Dedifferentiated amniotic fluid mesenchymal stem cell (primary cell): Measurements from ENCODE around the gene C14orf119.

ENCODE experiments used
- DNase-seq: peaks from one replicate; pipeline ENCODE4 v3.0.0-alpha.2; 2016; ENCODE audit errors: extremely low spot score

The C14orf119 gene

GRCh38 chr14:23095196-23096108, at the start of gene C14orf119:
Gene C14orf119, plus strand, starts transcription at chr14:23095505. Its CDS starts 2,154 bp downstream, at chr14:23097659.
- peak; percentile 100 for DNase-seq

DNA sequence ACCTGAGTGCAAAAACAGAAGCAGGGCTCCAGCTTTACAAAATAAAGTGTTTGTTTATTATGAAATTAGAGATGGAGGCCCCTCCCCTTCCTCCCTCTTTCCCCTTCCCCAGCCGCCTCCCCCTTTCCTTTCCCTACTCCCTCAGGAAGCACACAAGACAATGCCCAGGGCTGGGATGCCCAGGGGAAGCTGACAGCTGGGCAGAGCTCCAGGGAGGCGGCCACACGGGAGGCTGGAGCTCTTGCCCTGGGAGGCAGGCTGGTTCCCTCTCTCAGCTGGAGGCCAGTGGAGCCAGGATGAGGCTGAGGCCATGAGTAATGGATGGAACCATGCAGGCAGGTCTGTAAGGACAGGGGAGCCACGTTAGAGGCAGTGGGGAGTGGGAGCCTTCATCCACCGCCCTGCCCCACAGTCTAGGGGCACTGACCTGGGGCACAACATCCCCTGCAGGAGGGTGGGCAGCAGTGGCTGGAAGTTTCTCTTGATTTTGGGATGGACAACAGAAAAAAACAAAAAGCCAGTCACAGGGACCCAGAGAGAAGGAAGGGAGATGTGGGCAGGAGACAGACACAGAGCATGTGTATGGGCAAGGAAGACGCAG, 48.2 kb upstream of the C14orf119 start:
- DNase-seq = no peak

DNA sequence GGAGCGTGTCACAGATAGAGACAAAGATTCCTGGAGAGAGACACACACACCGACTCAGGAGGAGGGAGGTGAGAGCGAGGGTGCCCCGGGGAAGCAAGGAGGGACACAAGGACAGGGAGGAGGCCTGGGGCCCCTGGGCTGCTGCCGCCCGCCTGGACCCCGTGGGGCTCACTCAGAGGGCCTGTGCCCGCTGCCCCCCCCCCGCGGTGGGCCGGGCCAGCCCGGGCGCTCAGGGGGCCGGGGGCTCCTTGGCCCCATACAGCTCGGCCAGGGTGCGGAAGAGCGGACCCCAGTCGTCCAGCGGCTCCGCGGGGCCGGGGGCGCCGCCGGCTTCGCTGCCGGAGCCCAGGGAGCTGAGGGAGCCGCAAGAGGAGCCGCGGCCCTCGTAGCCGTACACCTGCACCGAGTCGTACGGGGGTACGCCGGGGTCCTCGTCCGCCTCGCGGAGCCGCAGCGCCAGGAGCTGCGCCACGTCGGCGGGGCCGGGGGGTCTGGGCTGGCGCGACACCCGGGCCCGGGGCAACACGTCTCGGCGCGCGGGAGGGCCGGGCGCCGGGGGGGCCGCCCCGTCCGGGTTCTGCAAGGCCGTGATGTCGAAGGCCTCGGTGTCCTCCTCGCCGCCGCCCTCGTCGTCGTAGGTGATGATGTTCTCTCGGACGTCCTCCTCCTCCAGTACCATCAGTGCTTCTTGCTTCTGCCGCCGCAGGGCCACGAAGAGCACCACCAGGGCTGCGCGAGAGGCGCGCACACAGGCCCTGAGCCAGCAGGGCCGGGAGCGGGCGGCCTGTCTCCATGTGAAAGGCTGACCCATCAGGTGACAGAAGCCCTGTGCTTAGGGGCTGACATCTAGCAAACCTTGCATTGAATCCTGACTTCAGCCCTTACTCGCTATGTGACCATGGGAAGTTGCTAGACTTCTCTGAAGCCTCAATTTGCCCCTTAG, 47.3 kb upstream of the C14orf119 start:
- no peak for DNase-seq

- DNase-seq = no peak
Measured at GRCh38 chr14:23049011-23049410, 46.3 kb upstream of the C14orf119 start.

DNA sequence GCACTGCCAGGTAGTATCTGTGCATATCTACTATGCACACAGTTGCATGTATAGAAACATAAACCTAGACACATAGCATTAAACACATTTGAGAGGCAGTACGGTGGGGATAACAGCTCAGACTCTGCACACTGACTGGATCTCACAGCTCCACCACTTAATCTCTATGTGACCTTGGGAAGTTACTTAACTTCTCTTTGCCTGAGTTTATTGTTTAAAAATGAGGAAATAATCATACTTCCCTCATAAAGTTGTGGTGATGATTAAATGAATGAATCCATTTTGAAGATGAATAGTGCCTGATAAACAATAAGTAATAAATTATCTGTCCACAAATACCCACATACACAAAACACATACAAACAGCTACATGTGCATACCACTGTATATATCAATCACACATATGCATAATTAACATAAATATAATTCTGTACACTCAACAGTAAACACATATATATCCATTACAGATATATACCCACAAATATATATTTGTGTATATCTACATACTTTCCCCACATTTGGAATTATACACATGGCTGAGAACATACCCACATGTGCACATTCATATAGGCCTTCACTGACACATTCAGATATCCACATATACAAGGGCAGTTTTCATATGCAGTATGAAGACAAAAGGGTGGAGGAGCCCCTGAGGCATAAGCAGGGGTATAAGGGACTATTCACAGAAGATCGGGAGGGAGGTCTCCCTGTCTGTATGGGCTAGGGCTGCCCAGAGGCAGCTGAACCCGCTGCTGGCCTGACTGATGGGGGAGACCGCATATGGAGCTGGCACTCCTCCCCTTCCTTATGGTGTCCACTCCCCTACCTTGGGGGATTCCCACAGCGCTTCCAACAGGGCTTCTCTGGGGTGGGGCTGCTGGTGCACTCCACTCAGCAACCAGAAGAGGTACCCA, 43.9 kb upstream of the C14orf119 start:
- no peak for DNase-seq

GRCh38 chr14:23052182-23052623, 43.1 kb upstream of the C14orf119 start:
- no peak for DNase-seq

DNA sequence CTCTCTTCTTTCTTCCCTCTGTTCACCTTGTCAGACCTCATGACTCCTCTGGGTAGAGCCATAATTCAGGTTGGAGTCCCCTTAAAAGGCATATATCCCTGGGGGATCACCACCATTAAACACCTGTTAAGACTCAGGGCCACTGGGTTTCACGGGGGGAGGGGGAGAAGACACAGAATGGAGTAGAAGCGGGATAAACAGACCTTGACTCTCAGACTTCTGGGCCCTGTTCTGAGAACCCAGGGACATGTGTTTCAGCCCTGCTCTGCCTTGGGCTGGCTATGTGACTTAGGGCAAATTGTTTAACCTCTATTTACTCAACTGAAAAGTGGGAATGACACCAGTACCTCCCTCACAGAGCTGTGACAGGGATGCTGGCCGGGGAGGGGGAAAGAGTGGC, 42.6 kb upstream of the C14orf119 start:
- DNase-seq = no peak

DNA sequence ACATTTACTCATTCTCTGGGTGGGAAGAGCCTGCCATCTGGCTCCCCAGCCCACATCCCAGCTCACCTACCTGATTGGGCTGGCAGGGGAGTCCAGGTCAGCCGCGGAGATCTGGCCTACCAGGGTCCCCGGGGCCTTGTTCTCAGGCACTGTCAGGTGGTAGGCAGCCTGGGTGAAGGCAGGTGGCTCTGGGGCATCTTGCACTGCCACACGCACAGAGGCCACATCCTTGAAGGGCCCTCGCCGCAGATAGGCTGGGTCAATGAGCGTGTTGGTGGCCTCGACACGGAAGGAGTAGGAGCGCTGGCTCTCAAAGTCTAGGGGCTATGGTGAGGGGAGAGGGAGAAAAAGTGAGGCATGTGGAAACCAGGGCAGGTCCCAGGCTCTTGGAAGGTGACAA, 41.9 kb upstream of the C14orf119 start:
- no peak for DNase-seq

- DNase-seq = no peak
Measured at GRCh38 chr14:23054000-23054811, 41.1 kb upstream of the C14orf119 start.

DNA sequence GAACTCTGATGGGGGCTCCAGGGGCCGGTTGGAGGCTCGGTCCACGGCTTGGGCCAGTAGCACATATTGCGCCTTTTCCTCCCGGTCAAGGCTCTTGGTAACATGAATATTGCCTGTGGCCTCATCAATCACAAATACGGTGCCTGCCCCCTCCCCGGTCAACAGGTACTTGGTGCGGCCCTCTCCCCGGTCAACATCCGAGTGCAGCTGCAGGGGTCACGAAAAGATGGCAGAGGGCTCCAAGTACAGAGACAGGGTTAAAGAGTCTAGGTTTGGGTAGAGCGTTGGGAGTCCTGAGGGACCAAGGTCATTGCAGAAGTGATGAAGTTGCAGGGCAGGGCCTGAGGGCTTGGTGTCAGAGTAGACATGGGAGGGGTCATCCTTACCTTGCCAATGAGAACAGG, 40.2 kb upstream of the C14orf119 start:
- no peak for DNase-seq

GRCh38 chr14:23055621-23056144, 39.6 kb upstream of the C14orf119 start:
- no peak for DNase-seq

GRCh38 chr14:23056145-23056955, 39.0 kb upstream of the C14orf119 start:
- DNase-seq = no peak

- no peak for DNase-seq
Measured at GRCh38 chr14:23056956-23057756, 38.1 kb upstream of the C14orf119 start, which contains the start of gene CDH24. Gene CDH24, minus strand, starts transcription at chr14:23057520. Its CDS starts 1,787 bp downstream, at chr14:23055733.

DNA sequence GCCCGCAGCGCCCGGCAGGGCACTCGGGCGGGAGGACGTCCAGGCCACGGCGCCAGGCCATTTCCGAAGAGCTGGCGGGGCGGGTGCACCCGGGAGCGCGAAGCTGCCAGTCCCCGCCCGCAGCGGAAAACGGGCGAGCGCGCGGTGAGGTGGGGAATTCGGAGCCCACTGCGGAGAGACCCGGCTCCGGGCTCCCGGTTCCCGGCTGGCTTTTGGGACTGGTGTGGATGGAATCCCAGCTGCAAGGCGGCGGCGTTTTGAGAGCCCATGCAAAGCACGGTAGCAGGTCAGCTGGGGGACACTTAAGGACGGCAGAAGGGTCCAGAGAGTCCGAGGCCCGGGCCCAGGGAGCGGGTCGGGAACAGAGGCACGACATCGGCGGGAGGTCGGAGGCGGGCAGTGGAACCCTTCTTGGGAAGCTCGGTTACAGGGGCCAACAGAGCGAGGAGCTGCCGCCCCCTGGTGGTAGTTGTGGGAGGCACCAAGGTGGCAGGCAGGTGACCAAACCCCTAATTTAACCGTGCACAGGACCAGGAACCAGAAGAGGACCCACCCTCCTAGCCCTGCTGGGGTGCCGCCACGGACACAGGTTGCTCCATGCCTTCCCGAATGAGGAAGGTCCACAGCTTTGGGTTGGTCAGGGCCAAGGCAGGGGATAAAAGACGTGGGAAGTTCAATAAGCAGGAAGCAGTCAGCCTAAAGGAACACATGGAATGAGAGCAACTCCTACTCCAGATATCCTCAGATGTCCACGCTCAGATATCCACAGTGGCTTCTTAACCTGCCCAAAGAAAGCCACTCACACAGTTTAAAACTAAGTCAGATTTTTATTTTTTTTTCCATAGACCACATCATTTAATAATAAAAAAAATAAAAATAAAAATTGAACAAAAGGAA, 37.3 kb upstream of the C14orf119 start:
- DNase-seq = peak; percentile 81

- no peak for DNase-seq
Measured at GRCh38 chr14:23058654-23059504, 36.4 kb upstream of the C14orf119 start.
